ENCODE results near the gene MAP7D2. TPM values are rescaled to one million over a fixed set of nuclear protein-coding genes. Genes with fewer than 3 reads are reported as not detected.
A peak's percentile ranks its signal among the peaks of the same experiment; 100 is the strongest.

MAP7D2 gene
- polyA plus RNA-seq, 3 donors = 0.45 TPM; not detected in 2

DNA sequence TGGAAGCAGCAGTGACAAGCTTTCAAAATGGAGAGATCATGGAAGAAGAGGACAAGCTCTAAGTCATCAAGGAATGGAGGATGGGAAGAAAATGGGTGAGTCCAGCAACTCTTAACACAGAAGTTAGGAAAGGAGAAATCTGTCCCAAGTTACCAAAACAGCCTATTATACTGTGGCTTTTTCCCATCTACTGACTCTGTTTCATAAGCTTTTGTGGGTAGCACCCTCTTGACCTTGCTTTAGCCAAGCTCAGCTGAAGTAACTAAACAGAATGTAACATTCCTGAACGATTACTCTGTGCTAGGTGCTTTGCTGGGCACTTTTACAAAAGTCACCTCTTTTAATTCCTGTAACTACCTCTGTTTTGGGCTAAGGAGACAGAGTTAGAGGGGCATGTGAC is 54.9 kb downstream of the MAP7D2 start:
- Histone ChIP-seq H3K9me3 (replicated peaks in 1 of 2; ENCODE audit: control insufficient read depth in 1 of 2, insufficient read depth in 1 of 2, low read length in 2 of 2) (no peaks in the 10 kb centered on the region), H3K4me1 (ENCODE audit: control insufficient read depth in 1 of 2, insufficient read depth in 2 of 2, low read length in 2 of 2) (peaks cover 0 to 6% of the 10 kb centered on the region in 2 donors), H3K4me2 (replicated peaks; ENCODE audit: extremely low read depth, low read length, poor library complexity, severe bottlenecking) (no peak overlapping the region), H3K79me2 (ENCODE audit: insufficient read depth, low read length) (no peaks in the 10 kb centered on the region), H3K36me3 (replicated peaks in 1 of 2; ENCODE audit: control insufficient read depth in 1 of 2, insufficient read depth in 2 of 2, low read length in 2 of 2) (no peaks in the 10 kb centered on the region), H2AFZ (ENCODE audit: insufficient read depth, low read depth, low read length, poor library complexity, severe bottlenecking) (no peak overlapping the region), H3K27me3 (ENCODE audit: control insufficient read depth in 2 of 2, insufficient read depth in 2 of 2, low read length in 2 of 2) (no peaks in the 10 kb centered on the region), H4K20me1 (ENCODE audit: insufficient read depth, low read length) (no peaks in the 10 kb centered on the region), H3K27ac (ENCODE audit: low read depth in 1 of 2, low read length in 2 of 2) (no peak overlapping the region), H3K4me3 (replicated peaks in 1 of 3; ENCODE audit: low read depth in 2 of 3, low read length in 3 of 3) (no peak overlapping the region), H3K9ac (ENCODE audit: insufficient read depth, low read length, poor library complexity, severe bottlenecking) (no peak overlapping the region)
- DNase-seq = no peak
- WGBS (ENCODE audit: insufficient coverage) = no CpG with 5 or more reads among the region's 1 CpG
- intact Hi-C loops (cut with micrococcal nuclease) = no loop called here
- TF ChIP-seq, protein P1, sequence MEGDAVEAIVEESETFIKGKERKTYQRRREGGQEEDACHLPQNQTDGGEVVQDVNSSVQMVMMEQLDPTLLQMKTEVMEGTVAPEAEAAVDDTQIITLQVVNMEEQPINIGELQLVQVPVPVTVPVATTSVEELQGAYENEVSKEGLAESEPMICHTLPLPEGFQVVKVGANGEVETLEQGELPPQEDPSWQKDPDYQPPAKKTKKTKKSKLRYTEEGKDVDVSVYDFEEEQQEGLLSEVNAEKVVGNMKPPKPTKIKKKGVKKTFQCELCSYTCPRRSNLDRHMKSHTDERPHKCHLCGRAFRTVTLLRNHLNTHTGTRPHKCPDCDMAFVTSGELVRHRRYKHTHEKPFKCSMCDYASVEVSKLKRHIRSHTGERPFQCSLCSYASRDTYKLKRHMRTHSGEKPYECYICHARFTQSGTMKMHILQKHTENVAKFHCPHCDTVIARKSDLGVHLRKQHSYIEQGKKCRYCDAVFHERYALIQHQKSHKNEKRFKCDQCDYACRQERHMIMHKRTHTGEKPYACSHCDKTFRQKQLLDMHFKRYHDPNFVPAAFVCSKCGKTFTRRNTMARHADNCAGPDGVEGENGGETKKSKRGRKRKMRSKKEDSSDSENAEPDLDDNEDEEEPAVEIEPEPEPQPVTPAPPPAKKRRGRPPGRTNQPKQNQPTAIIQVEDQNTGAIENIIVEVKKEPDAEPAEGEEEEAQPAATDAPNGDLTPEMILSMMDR (IDR thresholded peaks at IDR 0.05) = no peak
- Mint-ChIP-seq H3K4me1 (peaks cover 11% of the 10 kb centered on the region), H3K9me3 (peaks cover 0 to 3% (median 2%) of the 10 kb centered on the region in 7 donors), H3K4me3 (no peak overlapping the region), H3K27ac (peak overlapping the region in 1 of 7 donors; percentile 13), H3K36me3 (no peaks in the 10 kb centered on the region), H3K27me3 (ENCODE audit: low read depth in 3 of 3) (peaks cover 0 to 23% (median 5%) of the 10 kb centered on the region in 3 donors)

GRCh38 chrX:20060961-20061748 is 55.6 kb downstream of the MAP7D2 start:
- H3K4me3 Mint-ChIP-seq = no peak overlapping the region
- no peaks in the 10 kb centered on the region for H4K20me1 ChIP-seq (ENCODE audit: insufficient read depth, low read length)
- H2AFZ ChIP-seq (ENCODE audit: insufficient read depth, low read depth, low read length, poor library complexity, severe bottlenecking) = no peak overlapping the region
- H3K4me1 Mint-ChIP-seq = peaks cover 11% of the 10 kb centered on the region
- intact Hi-C loops (cut with micrococcal nuclease) = no loop called here
- H3K27ac ChIP-seq (ENCODE audit: low read depth in 1 of 2, low read length in 2 of 2) = no peak overlapping the region
- H3K4me2 ChIP-seq (replicated peaks; ENCODE audit: extremely low read depth, low read length, poor library complexity, severe bottlenecking) = no peak overlapping the region
- peak in 1 of 3 donors; percentile 3 for DNase-seq
- no peaks in the 10 kb centered on the region for H3K27me3 ChIP-seq (ENCODE audit: control insufficient read depth in 2 of 2, insufficient read depth in 2 of 2, low read length in 2 of 2)
- no peaks in the 10 kb centered on the region for H3K36me3 ChIP-seq (replicated peaks in 1 of 2; ENCODE audit: control insufficient read depth in 1 of 2, insufficient read depth in 2 of 2, low read length in 2 of 2)
- peaks cover 0 to 6% of the 10 kb centered on the region in 2 donors for H3K4me1 ChIP-seq (ENCODE audit: control insufficient read depth in 1 of 2, insufficient read depth in 2 of 2, low read length in 2 of 2)
- WGBS (ENCODE audit: insufficient coverage) = no CpG with 5 or more reads among the region's 5 CpGs
- no peak overlapping the region for H3K4me3 ChIP-seq (replicated peaks in 1 of 3; ENCODE audit: low read depth in 2 of 3, low read length in 3 of 3)
- peaks cover 0 to 5% (median 2%) of the 10 kb centered on the region in 7 donors for H3K9me3 Mint-ChIP-seq
- no peaks in the 10 kb centered on the region for H3K9me3 ChIP-seq (replicated peaks in 1 of 2; ENCODE audit: control insufficient read depth in 1 of 2, insufficient read depth in 1 of 2, low read length in 2 of 2)
- H3K27me3 Mint-ChIP-seq (ENCODE audit: low read depth in 3 of 3) = peaks cover 0 to 29% (median 5%) of the 10 kb centered on the region in 3 donors
- H3K9ac ChIP-seq (ENCODE audit: insufficient read depth, low read length, poor library complexity, severe bottlenecking) = no peak overlapping the region
- TF ChIP-seq, protein P1 (IDR thresholded peaks at IDR 0.05) = no peak
- no peaks in the 10 kb centered on the region for H3K36me3 Mint-ChIP-seq
- no peaks in the 10 kb centered on the region for H3K79me2 ChIP-seq (ENCODE audit: insufficient read depth, low read length)
- peak overlapping the region in 1 of 7 donors; percentile 13 for H3K27ac Mint-ChIP-seq
